Measurements from ENCODE around the gene CDH20.

The CDH20 gene

DNA sequence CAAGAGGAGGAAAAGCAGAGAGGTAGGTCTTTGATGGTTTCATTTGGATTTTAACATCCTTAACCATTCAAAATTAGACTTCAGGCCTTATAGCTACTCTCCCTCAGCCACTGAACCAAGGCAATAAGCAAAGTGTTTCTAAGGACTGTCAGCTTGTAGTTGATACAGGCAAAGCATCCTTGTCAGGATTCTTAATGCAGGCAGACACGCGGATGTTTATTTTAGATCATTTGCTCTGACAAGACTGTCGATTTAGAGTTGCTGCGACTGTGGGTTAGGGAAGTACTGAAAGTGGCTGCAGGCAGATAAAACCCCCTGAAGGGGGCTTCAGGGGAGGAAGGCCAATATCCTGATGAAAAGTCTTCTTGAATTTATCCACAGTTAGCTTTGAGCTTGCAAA, 46.6 kb downstream of the CDH20 start:
- Histone ChIP-seq H3K4me3 (ENCODE audit: low read length in 2 of 2) (no peak overlapping the region), H3K9me3 (ENCODE audit: control insufficient read depth in 2 of 2, low read length in 2 of 2) (no peaks in the 10 kb centered on the region), H3K27me3 (ENCODE audit: control insufficient read depth in 1 of 2, insufficient read depth in 2 of 2, low read length in 2 of 2) (no peaks in the 10 kb centered on the region), H3K36me3 (ENCODE audit: control insufficient read depth in 2 of 2, insufficient read depth in 2 of 2, low read length in 2 of 2) (no peaks in the 10 kb centered on the region), H3K4me1 (ENCODE audit: control insufficient read depth, insufficient read depth, low read length) (no peaks in the 10 kb centered on the region), H3K9ac (ENCODE audit: low read length in 2 of 2) (no peak overlapping the region), H3K27ac (ENCODE audit: low read length) (no peak overlapping the region)

GRCh38 chr18:61388010-61388409, 54.8 kb downstream of the CDH20 start:
- Histone ChIP-seq H3K9ac (ENCODE audit: low read length in 2 of 2) (no peak overlapping the region), H3K36me3 (ENCODE audit: control insufficient read depth in 2 of 2, insufficient read depth in 2 of 2, low read length in 2 of 2) (no peaks in the 10 kb centered on the region), H3K4me3 (ENCODE audit: low read length in 2 of 2) (no peak overlapping the region), H3K27ac (ENCODE audit: low read length) (no peak overlapping the region), H3K27me3 (ENCODE audit: control insufficient read depth in 1 of 2, insufficient read depth in 2 of 2, low read length in 2 of 2) (no peaks in the 10 kb centered on the region), H3K9me3 (ENCODE audit: control insufficient read depth in 2 of 2, low read length in 2 of 2) (no peaks in the 10 kb centered on the region), H3K4me1 (ENCODE audit: control insufficient read depth, insufficient read depth, low read length) (no peaks in the 10 kb centered on the region)

- Histone ChIP-seq H3K4me1 (ENCODE audit: control insufficient read depth, insufficient read depth, low read length) (no peaks in the 10 kb centered on the region), H3K9me3 (ENCODE audit: control insufficient read depth in 2 of 2, low read length in 2 of 2) (no peaks in the 10 kb centered on the region), H3K9ac (ENCODE audit: low read length in 2 of 2) (no peak overlapping the region), H3K27me3 (ENCODE audit: control insufficient read depth in 1 of 2, insufficient read depth in 2 of 2, low read length in 2 of 2) (no peaks in the 10 kb centered on the region), H3K27ac (ENCODE audit: low read length) (no peak overlapping the region), H3K36me3 (ENCODE audit: control insufficient read depth in 2 of 2, insufficient read depth in 2 of 2, low read length in 2 of 2) (no peaks in the 10 kb centered on the region), H3K4me3 (ENCODE audit: low read length in 2 of 2) (no peak overlapping the region)
Measured at GRCh38 chr18:61394983-61395382, 61.8 kb downstream of the CDH20 start.

DNA sequence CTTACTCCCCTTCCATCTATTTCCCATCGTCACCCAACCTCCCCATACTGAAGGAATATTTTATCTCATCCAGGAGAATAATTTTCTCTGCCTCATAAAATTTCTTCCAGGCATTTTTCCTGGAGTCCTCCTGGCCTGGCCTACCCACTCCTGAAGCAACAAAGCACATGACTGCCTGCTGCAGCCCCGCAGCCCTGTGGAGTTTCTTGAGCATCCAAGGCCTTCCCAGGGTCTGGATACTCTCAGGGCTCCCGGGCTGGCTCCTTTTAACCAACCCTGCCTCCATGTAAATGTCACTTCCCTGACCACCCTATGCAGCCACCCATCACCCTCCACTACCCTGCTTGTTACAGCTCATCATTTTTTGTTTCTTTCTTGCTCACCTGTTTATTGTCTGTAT, 64.0 kb downstream of the CDH20 start:
- no peaks in the 10 kb centered on the region for H3K36me3 ChIP-seq (ENCODE audit: control insufficient read depth in 2 of 2, insufficient read depth in 2 of 2, low read length in 2 of 2)
- H3K9ac ChIP-seq (ENCODE audit: low read length in 2 of 2) = no peak overlapping the region
- no peaks in the 10 kb centered on the region for H3K27me3 ChIP-seq (ENCODE audit: control insufficient read depth in 1 of 2, insufficient read depth in 2 of 2, low read length in 2 of 2)
- H3K4me1 ChIP-seq (ENCODE audit: control insufficient read depth, insufficient read depth, low read length) = no peaks in the 10 kb centered on the region
- no peak overlapping the region for H3K4me3 ChIP-seq (ENCODE audit: low read length in 2 of 2)
- H3K27ac ChIP-seq (ENCODE audit: low read length) = no peak overlapping the region
- H3K9me3 ChIP-seq (ENCODE audit: control insufficient read depth in 2 of 2, low read length in 2 of 2) = no peaks in the 10 kb centered on the region

DNA sequence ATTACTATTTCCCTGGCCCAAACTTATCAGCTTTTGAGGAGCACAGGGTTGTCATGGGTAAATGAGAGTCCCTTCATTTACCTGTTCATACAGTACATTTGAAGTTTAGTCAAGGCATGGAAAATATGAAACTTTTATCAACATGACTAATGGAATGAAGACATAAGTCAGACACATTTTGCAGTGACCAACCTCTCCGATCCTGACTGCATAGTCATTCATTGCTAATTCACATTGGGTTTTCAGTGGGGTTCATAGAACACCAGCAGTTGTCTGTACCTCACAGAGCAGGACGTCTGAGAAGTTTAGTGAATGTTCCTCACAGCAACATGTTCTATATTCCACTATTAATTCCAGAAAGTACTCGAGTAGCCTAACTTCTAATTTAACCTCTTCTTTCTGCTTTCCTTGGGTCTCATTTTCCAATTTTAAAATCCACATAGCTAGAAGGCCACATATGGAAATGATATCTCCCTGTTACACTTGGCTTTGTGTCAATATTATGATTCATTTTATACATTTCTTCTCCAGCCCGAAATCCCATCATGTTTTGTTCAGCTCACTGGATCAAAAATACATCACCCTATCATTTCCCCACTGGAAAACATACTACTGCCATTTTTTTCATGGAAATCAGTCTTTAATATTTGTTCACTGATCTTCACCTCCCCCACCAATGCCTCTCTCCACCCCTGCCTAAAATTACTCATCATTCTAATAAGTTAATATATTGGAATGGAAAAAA, 65.9 kb downstream of the CDH20 start:
- no peak overlapping the region for H3K4me3 ChIP-seq (ENCODE audit: low read length in 2 of 2)
- H3K27me3 ChIP-seq (ENCODE audit: control insufficient read depth in 1 of 2, insufficient read depth in 2 of 2, low read length in 2 of 2) = no peaks in the 10 kb centered on the region
- no peaks in the 10 kb centered on the region for H3K9me3 ChIP-seq (ENCODE audit: control insufficient read depth in 2 of 2, low read length in 2 of 2)
- H3K27ac ChIP-seq (ENCODE audit: low read length) = no peak overlapping the region
- H3K4me1 ChIP-seq (ENCODE audit: control insufficient read depth, insufficient read depth, low read length) = no peaks in the 10 kb centered on the region
- H3K36me3 ChIP-seq (ENCODE audit: control insufficient read depth in 2 of 2, insufficient read depth in 2 of 2, low read length in 2 of 2) = no peaks in the 10 kb centered on the region
- H3K9ac ChIP-seq (ENCODE audit: low read length in 2 of 2) = no peak overlapping the region

- Histone ChIP-seq H3K9ac (ENCODE audit: low read length in 2 of 2) (no peak overlapping the region), H3K4me1 (ENCODE audit: control insufficient read depth, insufficient read depth, low read length) (no peaks in the 10 kb centered on the region), H3K27me3 (ENCODE audit: control insufficient read depth in 1 of 2, insufficient read depth in 2 of 2, low read length in 2 of 2) (no peaks in the 10 kb centered on the region), H3K4me3 (ENCODE audit: low read length in 2 of 2) (no peak overlapping the region), H3K9me3 (ENCODE audit: control insufficient read depth in 2 of 2, low read length in 2 of 2) (no peaks in the 10 kb centered on the region), H3K36me3 (ENCODE audit: control insufficient read depth in 2 of 2, insufficient read depth in 2 of 2, low read length in 2 of 2) (no peaks in the 10 kb centered on the region), H3K27ac (ENCODE audit: low read length) (no peak overlapping the region)
Measured at GRCh38 chr18:61400016-61400635, 66.9 kb downstream of the CDH20 start.

GRCh38 chr18:61400716-61401115, 67.5 kb downstream of the CDH20 start:
- H3K27ac ChIP-seq (ENCODE audit: low read length) = no peak overlapping the region
- H3K9me3 ChIP-seq (ENCODE audit: control insufficient read depth in 2 of 2, low read length in 2 of 2) = no peaks in the 10 kb centered on the region
- no peaks in the 10 kb centered on the region for H3K4me1 ChIP-seq (ENCODE audit: control insufficient read depth, insufficient read depth, low read length)
- no peak overlapping the region for H3K4me3 ChIP-seq (ENCODE audit: low read length in 2 of 2)
- no peaks in the 10 kb centered on the region for H3K36me3 ChIP-seq (ENCODE audit: control insufficient read depth in 2 of 2, insufficient read depth in 2 of 2, low read length in 2 of 2)
- no peaks in the 10 kb centered on the region for H3K27me3 ChIP-seq (ENCODE audit: control insufficient read depth in 1 of 2, insufficient read depth in 2 of 2, low read length in 2 of 2)
- no peak overlapping the region for H3K9ac ChIP-seq (ENCODE audit: low read length in 2 of 2)

DNA sequence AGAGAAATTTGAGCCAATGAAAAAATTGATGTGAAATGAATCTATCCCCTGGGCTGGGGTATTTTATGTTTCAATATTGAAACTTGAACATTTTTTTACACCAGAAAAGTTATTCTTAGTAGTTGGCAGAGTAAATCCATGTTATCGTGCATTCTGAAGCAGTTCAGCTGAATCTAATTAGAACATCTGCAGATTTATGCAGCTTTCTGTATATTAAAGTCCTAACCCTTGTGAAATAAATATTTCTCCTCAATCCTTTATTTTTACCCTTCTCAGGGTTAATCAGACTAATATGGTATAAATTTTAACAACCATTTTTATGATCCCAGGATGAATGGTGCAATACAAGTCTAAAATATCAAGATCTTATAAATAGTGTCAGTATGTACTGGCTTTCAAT, 69.5 kb downstream of the CDH20 start:
- H3K27me3 ChIP-seq (ENCODE audit: control insufficient read depth in 1 of 2, insufficient read depth in 2 of 2, low read length in 2 of 2) = no peaks in the 10 kb centered on the region
- H3K36me3 ChIP-seq (ENCODE audit: control insufficient read depth in 2 of 2, insufficient read depth in 2 of 2, low read length in 2 of 2) = no peaks in the 10 kb centered on the region
- H3K9me3 ChIP-seq (ENCODE audit: control insufficient read depth in 2 of 2, low read length in 2 of 2) = no peaks in the 10 kb centered on the region
- no peak overlapping the region for H3K9ac ChIP-seq (ENCODE audit: low read length in 2 of 2)
- H3K4me3 ChIP-seq (ENCODE audit: low read length in 2 of 2) = no peak overlapping the region
- no peak overlapping the region for H3K27ac ChIP-seq (ENCODE audit: low read length)
- H3K4me1 ChIP-seq (ENCODE audit: control insufficient read depth, insufficient read depth, low read length) = no peaks in the 10 kb centered on the region

DNA sequence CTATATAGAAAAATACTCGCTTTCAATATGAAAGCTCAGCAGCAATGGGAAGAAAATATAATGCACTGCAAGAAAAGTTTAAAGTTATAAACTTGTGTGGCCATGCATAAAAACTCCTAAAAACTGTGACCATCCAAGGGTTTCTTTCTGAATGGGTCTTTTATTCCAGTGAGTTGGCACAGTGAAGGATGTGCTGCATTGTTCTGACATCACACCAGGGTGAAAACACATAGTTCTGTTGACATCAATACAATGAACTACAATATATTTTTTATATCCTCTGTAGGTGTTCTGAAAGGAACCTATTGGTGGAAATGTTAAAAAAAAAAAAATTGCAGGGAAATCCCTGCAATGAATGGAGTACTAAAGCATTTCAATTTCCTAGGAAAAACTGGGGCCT, 80.2 kb downstream of the CDH20 start:
- Histone ChIP-seq H3K9ac (ENCODE audit: low read length in 2 of 2) (no peak overlapping the region), H3K27ac (ENCODE audit: low read length) (no peak overlapping the region), H3K9me3 (ENCODE audit: control insufficient read depth in 2 of 2, low read length in 2 of 2) (peaks cover 0 to 4% of the 10 kb centered on the region in 2 donors), H3K36me3 (ENCODE audit: control insufficient read depth in 2 of 2, insufficient read depth in 2 of 2, low read length in 2 of 2) (no peaks in the 10 kb centered on the region), H3K4me3 (ENCODE audit: low read length in 2 of 2) (no peak overlapping the region), H3K27me3 (ENCODE audit: control insufficient read depth in 1 of 2, insufficient read depth in 2 of 2, low read length in 2 of 2) (no peaks in the 10 kb centered on the region), H3K4me1 (ENCODE audit: control insufficient read depth, insufficient read depth, low read length) (no peaks in the 10 kb centered on the region)

GRCh38 chr18:61414086-61414485, 80.9 kb downstream of the CDH20 start:
- Histone ChIP-seq H3K9me3 (ENCODE audit: control insufficient read depth in 2 of 2, low read length in 2 of 2) (peaks cover 0 to 4% of the 10 kb centered on the region in 2 donors), H3K27me3 (ENCODE audit: control insufficient read depth in 1 of 2, insufficient read depth in 2 of 2, low read length in 2 of 2) (no peaks in the 10 kb centered on the region), H3K27ac (ENCODE audit: low read length) (no peak overlapping the region), H3K4me3 (ENCODE audit: low read length in 2 of 2) (no peak overlapping the region), H3K4me1 (ENCODE audit: control insufficient read depth, insufficient read depth, low read length) (no peaks in the 10 kb centered on the region), H3K9ac (ENCODE audit: low read length in 2 of 2) (no peak overlapping the region), H3K36me3 (ENCODE audit: control insufficient read depth in 2 of 2, insufficient read depth in 2 of 2, low read length in 2 of 2) (no peaks in the 10 kb centered on the region)

- no peaks in the 10 kb centered on the region for H3K4me1 ChIP-seq (ENCODE audit: control insufficient read depth, insufficient read depth, low read length)
- H3K27ac ChIP-seq (ENCODE audit: low read length) = no peak overlapping the region
- no peak overlapping the region for H3K9ac ChIP-seq (ENCODE audit: low read length in 2 of 2)
- H3K27me3 ChIP-seq (ENCODE audit: control insufficient read depth in 1 of 2, insufficient read depth in 2 of 2, low read length in 2 of 2) = no peaks in the 10 kb centered on the region
- H3K4me3 ChIP-seq (ENCODE audit: low read length in 2 of 2) = no peak overlapping the region
- no peaks in the 10 kb centered on the region for H3K36me3 ChIP-seq (ENCODE audit: control insufficient read depth in 2 of 2, insufficient read depth in 2 of 2, low read length in 2 of 2)
- peaks cover 0 to 4% of the 10 kb centered on the region in 2 donors for H3K9me3 ChIP-seq (ENCODE audit: control insufficient read depth in 2 of 2, low read length in 2 of 2)
Measured at GRCh38 chr18:61419763-61420162, 86.5 kb downstream of the CDH20 start.

All from stomach smooth muscle (tissue), 2 donors.